GM19238 (cell line): ENCODE results near the gene ADGRG1.

Source experiments
- DNase-seq: peaks from one replicate; pipeline ENCODE4 v3.0.0; 2011; ENCODE audit warnings: low spot score; ENCODE audit not compliant: insufficient read length

ADGRG1 gene

GRCh38 chr16:57606147-57606846 lies 22.1 kb upstream of the ADGRG1 start:
- DNase-seq: no peak

GRCh38 chr16:57606847-57607501 lies 21.5 kb upstream of the ADGRG1 start:
- DNase-seq: no peak

- DNase-seq: no peak
Observed at GRCh38 chr16:57607676-57608461, 20.6 kb upstream of the ADGRG1 start.

GRCh38 chr16:57608462-57609113 lies 19.8 kb upstream of the ADGRG1 start:
- no peak for DNase-seq

GRCh38 chr16:57609541-57610401 lies 18.7 kb upstream of the ADGRG1 start:
- peak; percentile 75 for DNase-seq

- DNase-seq: no peak
Observed at GRCh38 chr16:57610611-57611010, 17.8 kb upstream of the ADGRG1 start.

- no peak for DNase-seq
Observed at GRCh38 chr16:57611181-57611580, 17.2 kb upstream of the ADGRG1 start.

GRCh38 chr16:57611706-57612105 lies 16.7 kb upstream of the ADGRG1 start:
- no peak for DNase-seq

- no peak for DNase-seq
Observed at GRCh38 chr16:57612494-57612893, 15.9 kb upstream of the ADGRG1 start.

GRCh38 chr16:57613514-57613913 lies 14.9 kb upstream of the ADGRG1 start:
- no peak for DNase-seq

GRCh38 chr16:57614536-57614935 lies 13.9 kb upstream of the ADGRG1 start:
- no peak for DNase-seq

- DNase-seq: no peak
Observed at GRCh38 chr16:57614944-57615343, 13.5 kb upstream of the ADGRG1 start.

GRCh38 chr16:57615813-57616212 lies 12.6 kb upstream of the ADGRG1 start:
- DNase-seq: no peak

GRCh38 chr16:57616241-57616640 lies 12.2 kb upstream of the ADGRG1 start:
- DNase-seq: no peak

GRCh38 chr16:57616876-57617275 lies 11.6 kb upstream of the ADGRG1 start:
- DNase-seq: no peak

- no peak for DNase-seq
Observed at GRCh38 chr16:57617604-57618111, 10.8 kb upstream of the ADGRG1 start.

- no peak for DNase-seq
Observed at GRCh38 chr16:57618296-57619132, 9.9 kb upstream of the ADGRG1 start.

GRCh38 chr16:57619133-57619605 lies 9.3 kb upstream of the ADGRG1 start:
- no peak for DNase-seq

- no peak for DNase-seq
Observed at GRCh38 chr16:57619606-57620334, 8.7 kb upstream of the ADGRG1 start.
